Astrocyte of the spinal cord (primary cell): ENCODE data around the gene DBI.

Experiments
- DNase-seq: peaks from one replicate; pipeline ENCODE4 v3.0.0; 2011; ENCODE audit warnings: low read depth, low spot score
- H3K4me3 ChIP-seq: 2 replicates; pipeline ENCODE4 v1.5.1; 2011; ENCODE audit warnings: low read depth, mild to moderate bottlenecking, low read length, moderate library complexity
- CTCF ChIP-seq: IDR thresholded peaks from 2 replicates; pipeline ENCODE4 v1.5.1; 2012; ENCODE audit warnings: low read depth, mild to moderate bottlenecking, low read length, inconsistent platforms
- in situ Hi-C: cut with HindIII; loops from 2 replicates; pipeline ENCODE4 v1.10.0; 2017; ENCODE audit warnings: low sequenced_read_pairs

The DBI gene

GRCh38 chr2:119405151-119405550, 38.4 kb downstream of the DBI start:
- DNase-seq = no peak
- TF ChIP-seq CTCF = no peak
- H3K4me3 ChIP-seq = no peak overlapping the region
- in situ Hi-C loops = no loop called here

- TF ChIP-seq CTCF = peak; percentile 75
These were observed 40.8 kb downstream of the DBI start for GRCh38 chr2:119407430-119408220.

GRCh38 chr2:119408221-119408619, 41.4 kb downstream of the DBI start:
- H3K4me3 ChIP-seq = no peak overlapping the region
- no peak for DNase-seq
- in situ Hi-C loops = no loop called here
- TF ChIP-seq CTCF = no peak

More at GRCh38 chr2:119407430-119408220, 40.8 kb downstream of the DBI start:
- in situ Hi-C loops = no loop called here
- H3K4me3 ChIP-seq = no peak overlapping the region
- DNase-seq = peak; percentile 65

GRCh38 chr2:119409506-119409905, 42.7 kb downstream of the DBI start:
- DNase-seq = no peak
- TF ChIP-seq CTCF = no peak
- in situ Hi-C loops = no loop called here
- H3K4me3 ChIP-seq = no peak overlapping the region

GRCh38 chr2:119414894-119415293, 48.1 kb downstream of the DBI start:
- no peak for DNase-seq
- in situ Hi-C loops = no loop called here
- no peak for TF ChIP-seq CTCF

GRCh38 chr2:119415630-119416029, 48.9 kb downstream of the DBI start:
- no peak for TF ChIP-seq CTCF
- in situ Hi-C loops = no loop called here
- no peak overlapping the region for H3K4me3 ChIP-seq
- DNase-seq = no peak

More at GRCh38 chr2:119414894-119415293, 48.1 kb downstream of the DBI start:
- H3K4me3 ChIP-seq = no peak overlapping the region
